HG02763 (cell line): ENCODE results near the gene IL20.

Experiments
- ATAC-seq: cut with Tn5 transposase; IDR thresholded peaks from one replicate; pipeline ENCODE4 v1.9.1; 2021; ENCODE audit warnings: mild to moderate bottlenecking, moderate library complexity; ENCODE audit not compliant: unreplicated experiment

IL20 gene

GRCh38 chr1:206899717-206900116 is 34.3 kb downstream of the IL20 start:
- no peak for ATAC-seq

- no peak for ATAC-seq
Measured at GRCh38 chr1:206900149-206900548, 34.7 kb downstream of the IL20 start.

GRCh38 chr1:206901944-206902343 is 36.5 kb downstream of the IL20 start:
- no peak for ATAC-seq

- no peak for ATAC-seq
Measured at GRCh38 chr1:206902702-206903101, 37.3 kb downstream of the IL20 start.

- no peak for ATAC-seq
Measured at GRCh38 chr1:206903687-206904086, 38.3 kb downstream of the IL20 start.

- ATAC-seq = no peak
Measured at GRCh38 chr1:206904423-206905142, 39.2 kb downstream of the IL20 start.

- peak; percentile 49 for ATAC-seq
Measured at GRCh38 chr1:206905295-206906164, 40.1 kb downstream of the IL20 start.

GRCh38 chr1:206907304-206907991 is 42.0 kb downstream of the IL20 start:
- ATAC-seq = no peak

- ATAC-seq = no peak
Measured at GRCh38 chr1:206908038-206908437, 42.6 kb downstream of the IL20 start.

GRCh38 chr1:206909161-206909882 is 43.9 kb downstream of the IL20 start:
- ATAC-seq = no peak

GRCh38 chr1:206909883-206910318 is 44.5 kb downstream of the IL20 start:
- no peak for ATAC-seq

- no peak for ATAC-seq
Measured at GRCh38 chr1:206911064-206911663, 45.7 kb downstream of the IL20 start.

- ATAC-seq = no peak
Measured at GRCh38 chr1:206912445-206913095, 47.1 kb downstream of the IL20 start.

GRCh38 chr1:206913766-206914537 is 48.5 kb downstream of the IL20 start:
- no peak for ATAC-seq

GRCh38 chr1:206915030-206915735 is 49.8 kb downstream of the IL20 start:
- ATAC-seq = no peak

GRCh38 chr1:206916000-206916709 is 50.7 kb downstream of the IL20 start:
- no peak for ATAC-seq

- ATAC-seq = no peak
Measured at GRCh38 chr1:206918076-206918475, 52.7 kb downstream of the IL20 start.
